Erythroblast (primary cell): ENCODE measurements around the gene CTSL.

Experiments used
- DNase-seq, 2 experiments: peaks; one replicate each; lab custom pipeline; 2025; lab: John Stamatoyannopoulos, UW
- GATA1 ChIP-seq: IDR thresholded peaks from 2 replicates; pipeline ENCODE4 v1.6.1; 2011; ENCODE audit warnings: low read depth, mild to moderate bottlenecking, control low read depth, low read length, moderate library complexity
- POLR2A ChIP-seq: IDR thresholded peaks from 2 replicates; pipeline ENCODE4 v1.6.1; 2011; ENCODE audit warnings: mild to moderate bottlenecking, low read length

CTSL gene

DNA sequence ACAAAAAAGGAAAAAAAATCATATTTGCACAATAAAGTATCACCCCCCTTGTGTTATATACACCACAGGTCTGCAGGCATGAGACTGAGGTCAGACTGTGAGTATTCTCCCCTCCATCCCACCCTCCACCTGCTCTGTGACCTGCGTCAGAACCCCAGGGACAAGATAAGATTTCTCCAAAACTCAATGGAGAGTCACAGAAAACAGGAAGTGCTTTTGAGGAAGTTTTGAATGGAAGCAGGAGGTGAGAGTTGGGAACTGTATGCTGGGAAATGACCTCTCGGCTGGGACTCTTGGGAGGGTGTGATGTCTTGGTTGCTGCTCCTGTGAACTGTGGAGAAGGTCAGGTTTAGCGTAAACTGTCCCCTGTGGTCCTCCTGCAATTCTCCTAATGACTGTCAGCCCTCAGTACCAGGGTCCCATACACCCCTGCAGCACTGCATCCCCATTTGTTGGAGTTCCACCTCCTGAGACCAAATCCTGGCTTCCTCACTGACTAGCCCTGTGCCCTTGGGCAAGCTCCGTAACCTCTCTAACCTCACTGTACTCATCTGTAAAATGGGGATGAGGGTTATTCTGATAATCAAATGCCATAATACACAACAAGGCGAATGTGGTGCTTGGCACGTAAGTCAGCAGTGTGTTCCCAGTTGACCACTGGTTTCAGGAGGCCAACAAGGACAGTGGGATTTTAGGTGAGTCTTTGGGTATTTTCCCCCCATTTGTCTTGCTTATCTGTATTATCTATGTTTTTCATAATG, 6.9 kb upstream of the CTSL start:
- TF ChIP-seq POLR2A = no peak
- no peak for TF ChIP-seq GATA1

DNA sequence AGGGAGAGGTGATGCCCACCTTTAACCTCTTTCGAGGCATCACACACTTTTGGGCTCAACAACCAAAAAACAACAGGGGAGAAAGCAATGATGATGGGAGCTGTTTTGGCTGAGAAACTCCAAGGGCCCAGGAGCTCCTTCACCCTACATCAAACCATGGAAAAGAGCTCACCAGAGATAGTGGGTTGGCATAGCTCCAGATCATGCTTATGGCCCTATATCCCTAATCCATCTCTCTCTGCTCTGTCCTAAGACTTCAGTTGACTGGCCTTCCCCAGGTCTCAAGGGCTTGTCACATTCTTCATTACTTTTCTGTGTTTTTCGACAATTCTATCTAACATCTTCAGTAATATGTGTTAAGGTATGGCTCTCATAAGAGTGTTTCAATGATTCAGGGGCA, 5.7 kb upstream of the CTSL start:
- DNase-seq = peak; percentile 46 to 68
- TF ChIP-seq POLR2A = no peak
- no peak for TF ChIP-seq GATA1

More for the DNA sequence above, 6.9 kb upstream of the CTSL start:
- DNase-seq = no peak

DNA sequence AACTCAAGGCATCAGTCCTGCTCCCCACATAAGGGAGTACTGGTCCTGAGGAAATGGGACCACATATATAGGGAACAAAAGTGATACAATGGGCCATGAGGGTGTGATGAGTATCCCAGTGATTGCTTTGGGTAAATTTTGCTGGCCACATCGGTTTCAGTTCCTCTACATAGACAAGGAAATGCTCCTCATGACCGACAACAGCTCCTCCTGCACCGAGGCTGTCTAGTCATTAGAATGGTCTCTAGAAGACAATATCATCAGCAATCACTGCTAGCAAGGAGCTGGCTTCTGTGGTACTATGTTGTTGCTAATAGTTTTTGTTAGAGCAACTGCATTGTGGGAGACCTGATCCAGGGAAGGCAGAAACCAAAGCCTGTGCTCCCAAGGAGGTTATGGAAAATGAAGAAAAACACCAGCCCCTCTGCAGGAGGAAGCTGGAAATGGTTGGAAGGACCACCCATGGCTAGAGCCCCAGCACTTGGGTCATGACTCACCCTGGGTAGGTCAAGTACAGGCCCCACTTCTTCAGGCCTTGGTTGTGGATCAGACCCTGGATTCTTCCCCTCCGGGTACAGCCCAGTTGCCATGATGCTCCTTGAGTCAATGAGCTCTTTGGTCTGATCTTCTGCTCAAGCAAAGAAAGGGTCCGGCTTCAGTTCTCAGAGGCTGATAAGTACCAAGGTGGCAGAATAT, 3.4 kb upstream of the CTSL start:
- TF ChIP-seq POLR2A (no peak), GATA1 (no peak)
- DNase-seq = no peak

DNA sequence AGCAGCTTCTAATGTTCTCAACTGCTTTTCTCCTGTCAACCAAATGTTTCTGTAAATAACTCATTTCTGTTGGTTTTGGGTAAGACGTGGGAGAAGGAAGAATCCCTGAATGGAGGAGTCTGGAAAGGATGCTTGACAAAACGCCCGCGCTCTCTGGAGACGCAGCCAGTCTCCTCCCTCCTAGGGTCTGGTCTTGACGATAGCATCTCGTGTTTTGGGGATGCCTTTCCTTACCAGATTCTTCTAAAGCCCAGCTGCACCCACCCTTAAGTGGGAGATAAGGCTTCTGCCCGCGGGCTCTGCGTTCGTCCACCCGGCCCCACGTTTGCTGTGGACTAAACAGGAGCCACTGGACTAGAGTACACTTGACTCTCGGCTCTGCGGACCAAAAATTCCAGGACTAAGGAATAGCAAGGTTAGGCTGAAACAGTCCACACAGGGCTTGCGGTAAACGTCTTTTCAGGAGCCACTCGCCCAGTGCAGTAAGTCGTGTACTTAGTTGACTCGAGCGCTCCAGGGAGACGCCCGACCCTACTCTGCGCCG, 491 bp upstream of the CTSL start:
- TF ChIP-seq POLR2A (no peak), GATA1 (no peak)
- DNase-seq = peak; percentile 82

DNA sequence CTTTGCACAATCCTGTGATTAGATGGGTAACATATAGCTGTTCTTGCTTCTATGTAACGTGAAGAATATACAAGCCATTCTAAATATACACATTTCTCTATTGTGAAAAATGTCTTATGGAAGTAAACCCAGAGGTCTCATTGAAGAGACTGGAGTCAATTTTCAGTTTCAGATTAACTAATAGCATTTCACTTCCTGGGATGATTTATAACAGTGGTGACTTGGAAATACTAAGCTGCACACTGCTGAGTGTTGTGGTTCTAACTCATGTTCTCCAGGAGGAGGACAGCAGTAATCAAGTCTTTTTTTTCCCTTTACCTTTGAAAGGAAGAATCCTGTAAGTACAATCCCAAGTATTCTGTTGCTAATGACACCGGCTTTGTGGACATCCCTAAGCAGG, 3.3 kb downstream of the CTSL start:
- no peak for DNase-seq
- TF ChIP-seq GATA1 = no peak
- no peak for TF ChIP-seq POLR2A

DNA sequence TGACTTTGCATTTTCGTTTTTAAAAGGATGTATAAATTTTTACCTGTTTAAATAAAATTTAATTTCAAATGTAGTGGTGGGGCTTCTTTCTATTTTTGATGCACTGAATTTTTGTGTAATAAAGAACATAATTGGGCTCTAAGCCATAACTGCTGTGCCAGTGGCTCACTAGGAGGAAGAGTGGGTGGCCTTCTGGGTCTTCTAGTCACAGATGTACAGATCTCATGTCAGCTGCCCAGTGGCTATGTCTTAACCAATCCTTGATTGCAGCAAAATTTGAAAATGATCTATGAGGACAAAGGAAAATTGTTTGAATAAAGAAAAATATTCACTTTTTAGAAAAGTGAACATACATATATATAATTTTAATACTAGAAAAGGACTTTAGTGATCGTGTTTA, 5.4 kb downstream of the CTSL start:
- TF ChIP-seq POLR2A (no peak), GATA1 (no peak)
- no peak for DNase-seq

DNA sequence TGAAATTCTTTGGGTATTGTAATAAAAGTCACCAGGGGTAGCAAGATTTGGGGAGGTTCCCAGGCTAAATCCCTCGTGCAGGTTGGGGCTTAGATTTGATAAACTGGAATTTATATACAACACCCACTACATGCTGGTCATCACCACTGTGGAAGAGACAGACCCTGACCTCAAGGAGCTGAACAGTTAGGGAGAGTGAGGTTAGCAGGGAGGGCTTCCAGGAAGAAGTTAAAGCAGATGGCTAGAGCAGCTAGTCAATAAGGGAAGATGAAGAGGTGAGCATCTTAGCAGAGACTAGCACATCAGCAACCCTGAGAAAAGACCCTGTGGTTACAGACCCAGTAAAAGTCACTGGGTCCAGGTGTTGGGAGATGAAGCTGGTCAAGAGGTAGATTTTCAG, 6.4 kb downstream of the CTSL start:
- TF ChIP-seq POLR2A (peak; percentile 35), GATA1 (no peak)
- DNase-seq = no peak

DNA sequence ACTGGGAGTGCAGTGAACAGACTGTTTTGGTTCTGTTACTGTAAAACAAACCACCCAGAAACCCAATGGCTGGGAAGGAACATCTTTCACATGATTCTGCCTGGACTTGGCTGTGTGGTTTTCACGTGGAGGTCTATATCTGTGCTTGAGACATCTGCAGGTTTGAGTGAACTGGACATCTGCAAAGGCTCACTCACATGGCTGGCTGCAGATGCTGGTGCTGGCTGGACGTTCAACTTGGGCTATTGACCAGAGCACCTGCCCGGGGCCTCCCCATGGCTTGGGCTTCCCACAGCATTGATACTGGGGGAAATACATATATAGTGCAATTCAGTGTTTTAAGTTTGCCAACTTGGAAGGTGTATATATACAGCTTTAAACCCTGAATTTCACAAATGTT, 6.8 kb downstream of the CTSL start:
- no peak for DNase-seq
- TF ChIP-seq POLR2A (peak; percentile 29), GATA1 (no peak)

DNA sequence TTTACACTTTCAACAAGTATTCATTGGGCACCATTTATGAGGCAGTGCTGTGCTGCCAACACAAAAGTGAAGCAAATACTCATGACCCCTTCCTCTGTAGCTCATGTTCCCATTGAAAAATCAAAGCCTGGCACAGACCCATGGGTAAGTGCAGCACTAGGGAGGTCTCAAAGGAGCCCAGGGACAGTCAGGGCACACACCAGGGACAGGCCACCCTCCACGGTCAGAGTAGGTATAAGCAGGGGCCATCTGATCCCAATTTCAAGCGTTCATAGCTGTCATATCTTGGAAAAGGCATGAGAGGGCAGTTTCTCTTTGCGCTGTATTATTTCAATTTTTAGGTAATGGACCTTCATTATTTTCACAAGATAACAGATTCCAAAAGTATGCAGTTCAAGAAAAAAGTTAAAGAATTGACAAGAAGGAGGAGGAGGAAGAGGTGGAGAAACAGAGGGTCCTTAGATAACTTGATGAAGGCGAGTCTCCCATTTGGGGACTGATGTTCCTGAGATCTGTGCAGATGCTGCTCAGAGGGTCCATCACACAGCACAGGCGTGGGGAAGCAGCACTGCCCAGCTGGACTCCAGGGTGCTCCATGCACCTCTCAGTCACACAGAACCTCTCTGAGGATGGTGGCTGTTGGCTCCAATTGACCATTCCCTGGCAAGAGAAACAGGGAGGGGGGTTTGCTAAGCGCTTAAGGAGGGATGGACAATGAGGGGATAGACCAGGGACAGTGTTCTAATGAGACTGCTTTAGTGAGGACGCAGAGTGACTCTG, 7.5 kb downstream of the CTSL start:
- no peak for DNase-seq
- no peak for TF ChIP-seq POLR2A
- TF ChIP-seq GATA1 = no peak

DNA sequence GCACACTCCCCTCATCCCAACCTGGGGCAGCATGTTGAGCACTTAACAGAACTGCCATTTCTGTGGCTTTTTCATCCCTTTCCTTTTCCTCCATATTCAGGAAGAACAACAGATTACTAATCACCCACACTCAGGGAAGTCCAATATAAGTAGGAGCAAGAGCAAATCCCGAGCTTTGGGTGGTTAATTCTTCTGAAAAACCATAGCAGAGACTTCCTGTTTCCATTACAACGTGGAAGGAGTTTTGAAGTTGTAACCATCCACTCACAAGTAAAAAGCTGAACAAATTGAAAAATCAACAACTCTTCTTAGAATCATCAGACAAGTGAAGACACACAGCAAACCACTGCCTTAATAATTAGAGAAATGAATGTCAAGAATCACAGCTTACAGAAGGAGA, 8.2 kb downstream of the CTSL start:
- DNase-seq = no peak
- TF ChIP-seq POLR2A (no peak), GATA1 (no peak)

DNA sequence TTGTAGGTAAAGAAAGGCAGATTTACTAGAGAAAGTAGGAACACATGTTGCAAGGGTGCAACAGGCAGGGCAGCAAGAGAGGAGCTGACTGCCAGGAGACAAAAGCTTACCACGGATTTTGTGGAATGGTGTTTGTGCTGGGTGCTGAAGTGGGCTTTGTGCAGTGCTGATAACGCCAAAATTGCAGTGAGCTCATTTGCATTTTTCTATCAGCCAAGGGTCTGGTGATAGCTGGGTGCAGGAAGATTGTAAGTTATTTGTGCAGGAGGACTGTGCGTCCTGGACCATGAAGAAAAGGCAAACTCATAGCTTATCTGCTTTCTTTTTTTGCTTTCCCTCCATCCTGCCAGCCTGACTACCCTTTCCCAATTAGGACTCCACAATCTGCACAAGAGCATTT, 13.6 kb downstream of the CTSL start:
- no peak for TF ChIP-seq POLR2A
- TF ChIP-seq GATA1 = no peak
- no peak for DNase-seq

DNA sequence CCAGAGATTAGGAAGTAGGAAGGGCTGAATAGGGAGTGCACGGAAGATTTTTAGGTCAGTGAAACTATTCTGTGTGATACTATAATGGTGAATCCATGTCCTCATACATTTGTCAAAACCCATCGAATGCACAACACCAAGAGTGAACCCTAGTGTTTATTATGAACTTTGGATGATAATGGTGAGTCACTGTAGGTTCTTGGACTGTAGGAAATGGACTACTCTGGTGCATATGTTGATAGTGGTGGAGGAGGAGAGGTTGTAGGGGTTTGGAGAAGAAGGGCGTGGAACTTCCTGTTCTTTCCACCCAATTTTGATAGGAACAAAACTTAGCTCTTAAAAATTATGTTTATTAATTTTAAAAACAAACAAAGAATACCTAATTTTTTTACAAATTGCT, 14.3 kb downstream of the CTSL start:
- no peak for TF ChIP-seq POLR2A
- no peak for TF ChIP-seq GATA1
- DNase-seq = no peak

DNA sequence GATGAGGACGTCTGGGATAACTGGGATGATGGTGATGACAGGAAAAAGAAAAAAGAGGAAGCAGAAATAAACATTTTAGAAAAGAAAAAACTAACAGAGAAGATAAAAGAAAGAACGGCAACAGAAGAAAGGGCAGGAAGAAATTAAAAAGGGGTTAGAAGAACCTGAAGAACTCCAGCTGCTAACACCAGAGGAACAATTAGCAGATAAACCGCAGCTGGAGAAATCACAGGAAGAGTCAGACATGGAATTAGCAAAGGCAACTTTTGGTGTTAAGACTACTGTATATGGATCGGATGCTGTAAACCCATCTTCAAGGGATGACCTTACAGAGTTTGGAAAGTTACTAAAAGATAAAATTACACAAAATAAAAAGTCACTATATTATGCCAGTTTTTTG, 15.4 kb downstream of the CTSL start:
- TF ChIP-seq GATA1 = no peak
- no peak for TF ChIP-seq POLR2A
- no peak for DNase-seq
